ENCODE data around the gene ZNF471. TPM values are rescaled to one million over a fixed set of nuclear protein-coding genes. Genes with fewer than 3 reads are reported as not detected.

ZNF471 gene
- total RNA-seq, 4 donors from 2014 or later, result 1.8 to 3.5 (median 2.2) TPM

GRCh38 chr19:56573914-56574313, 66.3 kb downstream of the ZNF471 start:
- peaks cover 0 to 88% (median 39%) of the 10 kb centered on the region in 4 donors for H3K36me3 ChIP-seq
- TF ChIP-seq POLR2AphosphoS5 (IDR thresholded peaks at IDR 0.05) (no peak), CTCF (IDR thresholded peaks at IDR 0.05) (no peak), EP300 (IDR thresholded peaks at IDR 0.05; ENCODE audit: low read depth) (no peak), POLR2A (IDR thresholded peaks at IDR 0.05) (no peak)
- in situ Hi-C loops (cut with MboI; ENCODE audit: low pct_ligation_motif_present in 1 of 4, low pct_unique_long_range_greater_than_20kb in 1 of 4, low sequenced_read_pairs in 3 of 4), result no loop called here

GRCh38 chr19:56577719-56578602, 70.3 kb downstream of the ZNF471 start:
- in situ Hi-C loops (cut with MboI; ENCODE audit: low pct_ligation_motif_present in 1 of 4, low pct_unique_long_range_greater_than_20kb in 1 of 4, low sequenced_read_pairs in 3 of 4), result no loop called here
- no peak for TF ChIP-seq CTCF (IDR thresholded peaks at IDR 0.05)
- TF ChIP-seq POLR2A (IDR thresholded peaks at IDR 0.05), result no peak
- no peak for TF ChIP-seq EP300 (IDR thresholded peaks at IDR 0.05; ENCODE audit: low read depth)
- TF ChIP-seq POLR2AphosphoS5 (IDR thresholded peaks at IDR 0.05), result no peak
- Histone ChIP-seq H3K4me1 (no peaks in the 10 kb centered on the region), H3K27ac (no peak overlapping the region), H3K4me3 (no peak overlapping the region), H3K36me3 (peaks cover 0 to 52% (median 23%) of the 10 kb centered on the region in 4 donors), H3K27me3 (no peaks in the 10 kb centered on the region), H3K9me3 (peaks cover 99 to 100% of the 10 kb centered on the region in 2 donors)
- no peak for DNase-seq
- intact Hi-C loops (cut with DNase I; ENCODE audit: low total_unique reads), result no loop called here
- 91 to 96% methylated on average over 7 to 11 of the region's 11 CpGs for WGBS, 2 donors (ENCODE audit: low coverage in 1 of 2)

More at GRCh38 chr19:56573914-56574313, 66.3 kb downstream of the ZNF471 start:
- Histone ChIP-seq H3K9me3 (peaks cover 94 to 97% of the 10 kb centered on the region in 2 donors), H3K27ac (no peak overlapping the region), H3K4me3 (no peak overlapping the region), H3K27me3 (no peaks in the 10 kb centered on the region), H3K4me1 (no peaks in the 10 kb centered on the region)
- 98 to 100% methylated on average over 3 of the region's 3 CpGs for WGBS, 2 donors (ENCODE audit: low coverage in 1 of 2)
- intact Hi-C loops (cut with DNase I; ENCODE audit: low total_unique reads), result no loop called here
- DNase-seq, result no peak

Other genes starting within 250 kb of the ZNF471 start
- not detected for gene EDDM13, start 235.1 kb upstream of the ZNF471 start, total RNA-seq
- 10 to 100 TPM in 3 of 4 donors, 1 to 10 TPM in 1; 8.2 to 15.2 (median 12.6) TPM for gene ZSCAN5A, start 193.0 kb upstream of the ZNF471 start, total RNA-seq
- gene ZNF582, start 114.3 kb upstream of the ZNF471 start, total RNA-seq, result 10 to 100 TPM in 1 of 4 donors, 1 to 10 TPM in 2, not detected in 1; 1.5 to 10.8 (median 5.2) TPM
- gene ZNF583, start 103.5 kb upstream of the ZNF471 start, total RNA-seq, result 1 to 10 TPM; 3.3 to 4.1 (median 3.5) TPM
- 1 to 10 TPM in 2 of 4 donors, under 1 TPM in 2; 0.75 to 6.4 (median 1.0) TPM for gene ZNF667, start 30.5 kb upstream of the ZNF471 start, total RNA-seq
- 1 to 10 TPM in 3 of 4 donors, under 1 TPM in 1; 0.20 to 5.4 (median 2.2) TPM for gene ZFP28, start 31.1 kb downstream of the ZNF471 start, total RNA-seq
- 1 to 10 TPM in 3 of 4 donors, under 1 TPM in 1; 0.37 to 5.6 (median 1.5) TPM for gene ZNF470, start 59.6 kb downstream of the ZNF471 start, total RNA-seq
- 10 to 100 TPM in 1 of 4 donors, 1 to 10 TPM in 3; 4.4 to 10.5 (median 5.6) TPM for gene ZNF71, start 87.4 kb downstream of the ZNF471 start, total RNA-seq
- not detected for gene SMIM17, start 135.3 kb downstream of the ZNF471 start, total RNA-seq
- gene ZNF835, start 163.9 kb downstream of the ZNF471 start, total RNA-seq, result 1 to 10 TPM in 2 of 4 donors, under 1 TPM in 1, not detected in 1; 0.37 to 2.2 (median 1.4) TPM